ENCODE results near the gene CDK6. TPM values are rescaled to one million over a fixed set of nuclear protein-coding genes. Genes with fewer than 3 reads are reported as not detected.

CDK6 gene
- polyA plus RNA-seq, 1 donor (not counting 4 experiments of a cell fraction or from before 2014, with no cell fraction given): 53.5 TPM

GRCh38 chr7:92691578-92691977 is 144.8 kb downstream of the CDK6 start:
- H3K4me2 ChIP-seq (ENCODE audit: control insufficient read depth, extremely low read depth, insufficient read depth, low read depth, low read length): no peak overlapping the region
- H3K79me2 ChIP-seq (ENCODE audit: control insufficient read depth, insufficient read depth, low read length): peaks cover 47% of the 10 kb centered on the region
- no peak overlapping the region for H3K27ac ChIP-seq (ENCODE audit: control insufficient read depth, insufficient read depth, low read length)

GRCh38 chr7:92685136-92686042 is 151.0 kb downstream of the CDK6 start:
- no peak overlapping the region for H3K4me2 ChIP-seq (ENCODE audit: control insufficient read depth, extremely low read depth, insufficient read depth, low read depth, low read length)
- dilution Hi-C loops (cut with MboI; ENCODE audit: extremely low pct_ligation_motif_present, low sequenced_read_pairs): no loop called here
- H3K9ac ChIP-seq (ENCODE audit: control insufficient read depth, extremely low read depth, insufficient read depth, low read length): no peak overlapping the region
- FAIRE-seq (no peak), DNase-seq (ENCODE audit: low read depth, low spot score) (no peak)
- peaks cover 4 to 7% of the 10 kb centered on the region in 2 experiments for H3K36me3 ChIP-seq (ENCODE audit: control insufficient read depth in 2 of 2, extremely low read depth in 1 of 2, insufficient read depth in 2 of 2, low read length in 2 of 2)
- peaks cover 62% of the 10 kb centered on the region for H3K79me2 ChIP-seq (ENCODE audit: control insufficient read depth, insufficient read depth, low read length)
- H3K27me3 ChIP-seq (ENCODE audit: control insufficient read depth, extremely low read depth, insufficient read depth, low read length): no peaks in the 10 kb centered on the region
- H3K4me3 ChIP-seq (ENCODE audit: control insufficient read depth in 2 of 3, extremely low read depth in 1 of 3, insufficient read depth in 2 of 3, low read depth in 1 of 3, low read length in 3 of 3): no peak overlapping the region
- H2AFZ ChIP-seq (ENCODE audit: control insufficient read depth, low read length): no peak overlapping the region
- H3K9me1 ChIP-seq (ENCODE audit: control insufficient read depth, extremely low read depth, insufficient read depth, low read length): no peaks in the 10 kb centered on the region
- TF ChIP-seq EZH2 (IDR thresholded peaks at IDR 0.05; ENCODE audit: low read length) (no peak), CTCF (optimal IDR thresholded peaks at IDR 0.05 in 1 of 3, IDR thresholded peaks at IDR 0.05 in 1 of 3, conservative IDR thresholded peaks at IDR 0.05 in 1 of 3; ENCODE audit: extremely low read depth in 1 of 3, insufficient read depth in 2 of 3, low read length in 3 of 3) (no peak)
- no peaks in the 10 kb centered on the region for H3K9me3 ChIP-seq (ENCODE audit: control insufficient read depth, low read depth, low read length)
- H3K27ac ChIP-seq (ENCODE audit: control insufficient read depth, insufficient read depth, low read length): no peak overlapping the region
- H4K20me1 ChIP-seq (ENCODE audit: control insufficient read depth, extremely low read depth, insufficient read depth, low read length): no peaks in the 10 kb centered on the region
- no peaks in the 10 kb centered on the region for H3K4me1 ChIP-seq (ENCODE audit: control insufficient read depth, extremely low read depth, insufficient read depth, low read length)

More at GRCh38 chr7:92691578-92691977, 144.8 kb downstream of the CDK6 start:
- dilution Hi-C loops (cut with MboI; ENCODE audit: extremely low pct_ligation_motif_present, low sequenced_read_pairs): no loop called here
- FAIRE-seq (no peak), DNase-seq (ENCODE audit: low read depth, low spot score) (no peak)
- Histone ChIP-seq H3K27me3 (ENCODE audit: control insufficient read depth, extremely low read depth, insufficient read depth, low read length) (no peaks in the 10 kb centered on the region), H3K9me1 (ENCODE audit: control insufficient read depth, extremely low read depth, insufficient read depth, low read length) (no peaks in the 10 kb centered on the region), H4K20me1 (ENCODE audit: control insufficient read depth, extremely low read depth, insufficient read depth, low read length) (no peaks in the 10 kb centered on the region), H2AFZ (ENCODE audit: control insufficient read depth, low read length) (no peak overlapping the region), H3K9ac (ENCODE audit: control insufficient read depth, extremely low read depth, insufficient read depth, low read length) (no peak overlapping the region), H3K4me3 (ENCODE audit: control insufficient read depth in 2 of 3, extremely low read depth in 1 of 3, insufficient read depth in 2 of 3, low read depth in 1 of 3, low read length in 3 of 3) (no peak overlapping the region), H3K9me3 (ENCODE audit: control insufficient read depth, low read depth, low read length) (no peaks in the 10 kb centered on the region), H3K36me3 (ENCODE audit: control insufficient read depth in 2 of 2, extremely low read depth in 1 of 2, insufficient read depth in 2 of 2, low read length in 2 of 2) (peaks cover 0 to 4% of the 10 kb centered on the region in 2 experiments), H3K4me1 (ENCODE audit: control insufficient read depth, extremely low read depth, insufficient read depth, low read length) (peaks cover 4% of the 10 kb centered on the region)
- TF ChIP-seq CTCF (optimal IDR thresholded peaks at IDR 0.05 in 1 of 3, IDR thresholded peaks at IDR 0.05 in 1 of 3, conservative IDR thresholded peaks at IDR 0.05 in 1 of 3; ENCODE audit: extremely low read depth in 1 of 3, insufficient read depth in 2 of 3, low read length in 3 of 3) (peak in 2 of 3 experiments; percentile 34 to 55), EZH2 (IDR thresholded peaks at IDR 0.05; ENCODE audit: low read length) (no peak)

Measured in keratinocyte (primary cell).